Activated naive CD8-positive, alpha-beta T cell treated with anti-CD3 and anti-CD28 coated beads, Interleukin-2, amount 10 ng/mL, durations not matched to agents 7 days and 5 days (primary cell): ENCODE results near the gene HTRA3. TPM values are rescaled to one million over a fixed set of nuclear protein-coding genes. Genes with fewer than 3 reads are reported as not detected.

Experiments used
- ATAC-seq: fragments of 150-1000 bp; cut with Tn5 transposase; one replicate; pipeline ENCODE4 v1.10.0; 2021; ENCODE audit warnings: low read depth, moderate library complexity
- POLR2A ChIA-PET: fragments of 350-600 bp; sonication (Branson Sonifier 250); formaldehyde crosslinking; loops from one replicate; lab custom pipeline; 2021; ENCODE audit warnings: antibody characterized with exemption; lab: Charles Lee
- DNase-seq: peaks from one replicate; pipeline ENCODE4 v3.0.0; 2021
- H3K27ac Mint-ChIP-seq: one replicate; pipeline ENCODE4 v1.8.0; 2022; ENCODE audit warnings: mild to moderate bottlenecking, mixed read lengths
- H3K27me3 Mint-ChIP-seq: one replicate; pipeline ENCODE4 v1.8.0; 2022; ENCODE audit warnings: mild to moderate bottlenecking, moderate library complexity, mixed read lengths
- H3K36me3 Mint-ChIP-seq: one replicate; pipeline ENCODE4 v1.8.0; 2021; ENCODE audit warnings: mild to moderate bottlenecking, mixed read lengths
- H3K4me1 Mint-ChIP-seq: one replicate; pipeline ENCODE4 v1.8.0; 2021; ENCODE audit warnings: mixed read lengths
- H3K4me3 Mint-ChIP-seq: one replicate; pipeline ENCODE4 v1.8.0; 2022; ENCODE audit warnings: mild to moderate bottlenecking, moderate library complexity, mixed read lengths
- H3K9me3 Mint-ChIP-seq: one replicate; pipeline ENCODE4 v1.8.0; 2021; ENCODE audit warnings: mixed read lengths
- total RNA-seq, 2 experiments: library from RNA; stranded (reverse); gene quantifications; one replicate each; pipeline ENCODE4 v1.2.3, GENCODE V29; 2021

Gene HTRA3
- total RNA-seq, 2 experiments from 2014 or later, result not detected

DNA sequence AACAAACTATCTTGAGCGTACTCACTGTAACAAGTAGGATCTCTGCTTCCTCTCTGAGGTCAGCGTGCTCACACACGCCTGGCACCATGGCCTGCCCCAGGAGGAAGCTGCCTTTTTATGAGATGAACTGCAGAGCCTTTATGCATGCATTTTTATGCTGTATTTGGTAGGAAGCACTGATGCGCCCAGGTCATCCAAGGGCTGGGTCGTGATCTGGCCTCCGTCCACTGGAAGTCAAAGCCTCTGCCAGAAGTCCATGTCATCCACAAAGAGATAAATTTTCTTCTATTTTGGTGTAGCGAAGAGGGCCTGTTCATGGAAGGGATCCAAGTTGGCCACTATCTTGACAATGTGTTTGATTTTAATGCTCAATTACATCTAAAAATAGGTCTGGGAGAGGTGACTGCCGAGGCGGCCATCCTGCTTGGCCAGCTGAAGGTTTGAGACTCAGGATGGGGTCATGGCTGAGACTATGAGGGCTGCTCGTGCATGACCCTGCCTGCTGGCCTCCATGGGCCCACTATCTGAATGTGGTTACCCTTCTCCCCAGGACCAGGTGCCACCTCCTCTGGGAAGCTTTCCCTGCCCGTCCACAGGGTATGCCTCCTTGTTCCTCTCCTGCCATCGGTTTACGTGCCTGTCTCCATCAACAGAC is 50.3 kb downstream of the HTRA3 start:
- no peak overlapping the region for H3K4me3 Mint-ChIP-seq
- ATAC-seq (no peak), DNase-seq (no peak)
- H3K27me3 Mint-ChIP-seq, result no peaks in the 10 kb centered on the region
- H3K27ac Mint-ChIP-seq, result no peak overlapping the region
- no peaks in the 10 kb centered on the region for H3K9me3 Mint-ChIP-seq
- H3K36me3 Mint-ChIP-seq, result no peaks in the 10 kb centered on the region
- H3K4me1 Mint-ChIP-seq, result no peaks in the 10 kb centered on the region
- POLR2A ChIA-PET, result no interaction called here

DNA sequence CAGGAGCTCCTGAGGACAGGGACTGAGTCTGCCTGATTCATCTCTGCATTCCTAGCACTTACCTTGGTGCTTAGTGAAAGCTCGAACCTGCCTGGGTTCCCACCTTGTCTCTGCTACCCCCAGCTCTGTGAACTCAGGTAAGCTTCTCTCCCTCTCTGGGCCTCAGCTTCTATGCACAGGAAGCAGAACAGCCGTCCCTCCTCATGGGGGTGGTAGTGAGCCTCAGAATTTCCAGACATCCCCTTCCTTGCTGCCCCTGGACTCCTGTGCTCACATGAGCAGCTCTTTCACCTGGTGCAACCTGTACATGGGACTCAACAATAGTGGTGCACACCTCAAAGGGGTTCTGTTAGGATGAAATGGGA is 50.8 kb downstream of the HTRA3 start:
- H3K9me3 Mint-ChIP-seq, result no peaks in the 10 kb centered on the region
- POLR2A ChIA-PET, result no interaction called here
- no peak overlapping the region for H3K27ac Mint-ChIP-seq
- no peaks in the 10 kb centered on the region for H3K36me3 Mint-ChIP-seq
- no peaks in the 10 kb centered on the region for H3K27me3 Mint-ChIP-seq
- H3K4me1 Mint-ChIP-seq, result no peaks in the 10 kb centered on the region
- H3K4me3 Mint-ChIP-seq, result no peak overlapping the region
- ATAC-seq, result no peak
- no peak for DNase-seq

DNA sequence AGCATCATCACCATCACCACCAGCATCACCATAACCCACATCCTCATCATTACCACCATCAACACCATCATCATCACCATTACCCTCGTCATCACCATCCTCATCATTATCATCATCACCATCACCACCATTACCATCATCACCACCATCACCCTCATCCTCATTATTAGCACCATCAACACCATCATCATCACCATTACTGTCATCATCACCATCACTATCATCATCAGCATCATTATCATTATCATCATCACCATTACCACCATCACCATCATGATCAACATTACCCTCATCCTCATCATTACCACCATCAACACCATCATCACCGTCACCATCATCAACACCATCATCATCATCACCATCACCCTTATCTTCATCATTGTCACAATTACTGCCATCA is 51.7 kb downstream of the HTRA3 start:
- ATAC-seq, result no peak
- Mint-ChIP-seq H3K36me3 (no peaks in the 10 kb centered on the region), H3K27me3 (no peaks in the 10 kb centered on the region), H3K4me1 (no peaks in the 10 kb centered on the region), H3K4me3 (no peak overlapping the region), H3K27ac (no peak overlapping the region), H3K9me3 (no peaks in the 10 kb centered on the region)
- no peak for DNase-seq
- POLR2A ChIA-PET, result no interaction called here

DNA sequence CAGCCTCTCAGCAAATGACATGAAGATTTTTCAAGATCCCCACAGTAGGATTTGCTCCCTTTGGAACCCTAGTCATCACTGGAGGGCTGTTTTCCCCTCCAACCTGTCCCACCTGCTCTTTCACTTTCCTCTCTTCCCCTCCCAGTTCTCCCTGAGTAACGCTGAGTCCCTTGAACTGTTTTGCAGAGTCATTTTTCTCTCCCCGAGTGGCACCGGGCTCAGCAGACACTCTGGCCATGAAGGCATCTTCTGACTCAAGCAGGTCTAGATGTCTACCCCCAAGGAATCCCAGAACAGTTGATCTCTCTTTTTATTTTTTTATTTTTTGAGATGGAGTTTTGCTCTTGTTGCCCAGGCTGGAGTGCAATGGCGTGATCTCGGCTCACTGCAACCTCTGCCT is 52.2 kb downstream of the HTRA3 start:
- Mint-ChIP-seq H3K36me3 (no peaks in the 10 kb centered on the region), H3K9me3 (no peaks in the 10 kb centered on the region), H3K4me3 (no peak overlapping the region), H3K4me1 (no peaks in the 10 kb centered on the region), H3K27ac (no peak overlapping the region), H3K27me3 (no peaks in the 10 kb centered on the region)
- no peak for DNase-seq
- POLR2A ChIA-PET, result no interaction called here
- ATAC-seq, result no peak

DNA sequence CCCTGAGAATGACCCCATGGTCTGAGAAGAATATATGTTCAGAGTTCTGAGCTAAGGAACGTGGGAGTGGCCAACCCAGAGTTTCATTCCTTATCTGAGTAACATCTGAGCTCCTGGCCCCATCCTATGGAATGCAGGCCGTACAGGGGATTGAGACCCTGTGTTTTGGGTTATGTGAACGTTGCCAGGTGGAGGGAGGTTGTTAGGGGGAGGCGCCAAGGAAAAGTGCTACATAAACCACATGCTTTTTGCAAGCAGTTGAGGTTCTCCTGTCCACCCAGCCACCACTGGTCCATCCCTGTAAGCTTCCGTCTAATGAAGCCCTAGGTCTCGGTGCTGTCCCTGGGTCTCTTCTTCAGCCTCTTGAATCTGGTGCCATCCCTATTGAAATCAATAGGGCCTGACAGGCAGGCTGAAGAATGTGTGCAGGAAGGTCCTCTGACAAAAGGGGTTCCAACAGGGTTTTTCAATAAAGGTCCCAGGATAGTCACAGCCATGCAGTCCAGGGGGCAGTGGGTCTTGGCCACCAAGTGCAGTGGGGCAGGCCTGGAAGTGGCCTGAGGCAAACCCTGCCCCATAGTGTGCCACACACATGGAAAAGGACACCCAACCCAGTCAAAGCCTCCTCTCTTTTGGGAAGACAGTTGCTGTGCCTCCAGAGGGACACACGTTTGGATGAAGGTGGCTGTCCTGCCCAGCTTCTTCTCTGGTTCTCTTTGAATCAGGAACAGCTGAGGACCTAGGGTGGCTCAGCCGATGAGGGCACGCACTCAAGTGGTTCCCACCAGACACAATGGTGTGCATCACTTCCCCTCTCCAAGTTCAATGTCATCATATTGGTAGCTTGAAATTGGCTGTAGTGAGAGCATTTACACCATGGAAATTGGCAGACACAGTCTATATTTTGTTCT is 53.5 kb downstream of the HTRA3 start:
- H3K4me3 Mint-ChIP-seq, result no peak overlapping the region
- POLR2A ChIA-PET, result no interaction called here
- H3K27ac Mint-ChIP-seq, result no peak overlapping the region
- no peaks in the 10 kb centered on the region for H3K36me3 Mint-ChIP-seq
- no peaks in the 10 kb centered on the region for H3K4me1 Mint-ChIP-seq
- no peak for ATAC-seq
- no peak for DNase-seq
- H3K27me3 Mint-ChIP-seq, result no peaks in the 10 kb centered on the region
- H3K9me3 Mint-ChIP-seq, result no peaks in the 10 kb centered on the region

DNA sequence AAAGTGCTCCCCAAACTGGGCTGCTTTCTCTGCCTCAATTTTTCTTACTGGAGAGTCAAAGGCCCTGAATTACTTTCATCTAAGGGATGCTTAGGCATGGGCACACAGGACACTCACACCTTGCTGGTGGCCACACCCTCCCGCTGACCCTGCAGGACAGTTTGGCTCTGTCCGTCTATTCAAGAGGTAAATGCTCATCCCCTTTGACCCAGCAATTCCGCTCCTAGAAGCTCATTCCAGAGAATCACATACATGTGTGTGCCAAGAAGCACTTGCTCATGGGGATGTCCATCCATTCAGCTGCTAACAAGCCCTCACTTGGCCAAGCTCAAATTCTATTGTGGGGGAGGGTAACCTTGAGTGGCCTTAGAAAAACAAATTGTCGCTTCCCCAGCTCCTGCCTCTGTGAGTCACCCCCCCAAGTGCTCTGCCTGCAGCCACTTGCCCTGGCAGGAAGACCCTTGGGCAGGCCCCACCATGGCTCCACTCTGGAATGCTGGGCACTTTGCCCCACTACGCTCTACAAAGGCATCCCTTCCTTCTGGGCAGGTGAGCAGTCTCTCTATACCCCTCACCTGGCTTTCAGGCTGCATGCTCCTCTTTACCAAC is 54.5 kb downstream of the HTRA3 start:
- no peaks in the 10 kb centered on the region for H3K4me1 Mint-ChIP-seq
- POLR2A ChIA-PET, result no interaction called here
- H3K4me3 Mint-ChIP-seq, result no peak overlapping the region
- ATAC-seq, result no peak
- H3K36me3 Mint-ChIP-seq, result no peaks in the 10 kb centered on the region
- H3K27me3 Mint-ChIP-seq, result no peaks in the 10 kb centered on the region
- DNase-seq, result no peak
- no peaks in the 10 kb centered on the region for H3K9me3 Mint-ChIP-seq
- no peak overlapping the region for H3K27ac Mint-ChIP-seq

DNA sequence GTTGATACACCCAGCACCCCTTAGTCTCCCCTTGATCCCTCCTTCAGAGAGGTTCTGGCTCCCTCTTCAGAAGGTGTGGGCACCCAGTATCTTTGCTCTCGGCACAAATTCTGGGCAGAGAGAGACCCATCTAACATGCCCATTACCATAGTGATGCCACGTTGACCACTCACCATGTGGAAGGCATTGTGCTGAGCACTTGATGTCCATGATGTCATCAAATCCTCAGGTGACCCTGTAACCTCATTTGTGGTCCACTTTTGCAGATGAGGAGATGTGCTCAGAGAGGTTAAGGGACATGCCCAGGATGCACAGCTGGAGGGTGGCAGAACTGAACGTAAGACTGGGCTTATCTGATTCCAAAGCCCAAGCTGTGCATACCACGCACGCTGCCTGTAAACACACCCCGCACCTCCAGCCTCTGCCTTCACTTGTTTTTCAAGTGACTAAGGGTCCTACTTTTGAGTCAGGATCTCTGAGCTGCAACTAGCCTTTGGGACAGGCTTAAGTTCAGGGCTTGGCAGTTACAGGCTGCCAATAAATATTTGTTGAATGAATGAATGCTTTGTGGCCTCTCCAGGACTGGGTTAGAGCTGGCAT is 55.2 kb downstream of the HTRA3 start:
- DNase-seq, result peak; percentile 13
- H3K36me3 Mint-ChIP-seq, result no peaks in the 10 kb centered on the region
- no peak overlapping the region for H3K27ac Mint-ChIP-seq

DNA sequence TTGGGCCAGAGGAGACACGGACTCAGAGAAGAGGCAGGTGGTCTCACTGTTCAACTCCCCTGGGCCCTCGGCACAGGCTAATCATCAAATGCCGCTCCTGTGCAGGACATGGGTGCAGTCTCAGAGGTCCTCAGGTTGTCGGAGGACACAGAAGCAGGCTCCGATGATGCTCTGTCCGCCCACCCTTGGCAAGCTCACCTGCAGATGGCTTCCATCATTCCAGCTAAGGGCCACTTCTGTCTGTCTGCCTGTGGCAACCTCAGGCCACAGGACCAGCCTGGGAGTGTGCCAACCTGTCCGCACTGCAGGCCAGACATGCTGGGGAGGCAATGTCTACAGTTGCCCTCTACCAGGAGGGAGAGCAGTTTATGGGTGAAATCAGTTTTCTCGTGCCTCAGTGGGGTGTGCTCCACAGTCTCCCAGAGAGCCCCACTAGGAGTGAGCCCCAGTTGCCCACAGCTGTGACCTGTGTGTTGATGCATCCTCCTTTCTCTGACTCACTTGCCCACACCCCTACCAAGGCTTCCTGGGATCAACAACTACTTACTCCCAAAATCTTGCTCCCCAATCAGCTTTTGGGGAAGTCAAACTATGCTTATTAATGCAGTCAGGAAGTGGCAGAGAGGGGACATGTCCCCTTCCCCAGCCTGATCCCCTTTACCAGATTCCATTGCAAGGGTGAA is 55.9 kb downstream of the HTRA3 start:
- H3K27ac Mint-ChIP-seq, result no peak overlapping the region
- POLR2A ChIA-PET, result no interaction called here
- H3K9me3 Mint-ChIP-seq, result no peaks in the 10 kb centered on the region
- no peaks in the 10 kb centered on the region for H3K36me3 Mint-ChIP-seq
- DNase-seq, result peak; percentile 3
- no peak for ATAC-seq
- no peaks in the 10 kb centered on the region for H3K27me3 Mint-ChIP-seq
- no peaks in the 10 kb centered on the region for H3K4me1 Mint-ChIP-seq
- no peak overlapping the region for H3K4me3 Mint-ChIP-seq

More for the DNA sequence above, 55.2 kb downstream of the HTRA3 start:
- no peaks in the 10 kb centered on the region for H3K27me3 Mint-ChIP-seq
- no peaks in the 10 kb centered on the region for H3K4me1 Mint-ChIP-seq
- ATAC-seq, result no peak
- POLR2A ChIA-PET, result no interaction called here
- H3K4me3 Mint-ChIP-seq, result no peak overlapping the region
- no peaks in the 10 kb centered on the region for H3K9me3 Mint-ChIP-seq

DNA sequence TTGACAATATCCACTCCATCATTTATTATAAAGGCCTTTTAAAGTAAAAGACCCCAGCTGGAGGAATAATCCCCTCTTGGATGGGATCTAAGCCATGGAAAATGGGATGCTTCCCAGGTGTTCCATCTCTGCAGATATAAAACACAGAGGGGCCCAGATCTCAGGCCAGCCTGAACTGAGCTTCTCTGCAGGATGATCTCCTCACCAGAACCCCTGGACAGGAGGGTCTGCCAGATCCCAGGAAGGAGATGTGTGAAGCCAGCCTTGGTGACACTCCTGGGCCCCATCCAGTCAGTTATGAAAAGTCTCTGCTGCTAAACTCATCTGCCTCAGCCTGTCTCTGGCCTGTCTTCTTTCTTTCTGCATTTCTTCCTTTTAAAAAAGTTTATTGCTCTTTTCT is 56.7 kb downstream of the HTRA3 start:
- no peak overlapping the region for H3K27ac Mint-ChIP-seq
- H3K27me3 Mint-ChIP-seq, result no peaks in the 10 kb centered on the region
- H3K4me3 Mint-ChIP-seq, result no peak overlapping the region
- H3K36me3 Mint-ChIP-seq, result no peaks in the 10 kb centered on the region
- no peaks in the 10 kb centered on the region for H3K9me3 Mint-ChIP-seq
- POLR2A ChIA-PET, result no interaction called here
- no peaks in the 10 kb centered on the region for H3K4me1 Mint-ChIP-seq
- DNase-seq (no peak), ATAC-seq (no peak)

DNA sequence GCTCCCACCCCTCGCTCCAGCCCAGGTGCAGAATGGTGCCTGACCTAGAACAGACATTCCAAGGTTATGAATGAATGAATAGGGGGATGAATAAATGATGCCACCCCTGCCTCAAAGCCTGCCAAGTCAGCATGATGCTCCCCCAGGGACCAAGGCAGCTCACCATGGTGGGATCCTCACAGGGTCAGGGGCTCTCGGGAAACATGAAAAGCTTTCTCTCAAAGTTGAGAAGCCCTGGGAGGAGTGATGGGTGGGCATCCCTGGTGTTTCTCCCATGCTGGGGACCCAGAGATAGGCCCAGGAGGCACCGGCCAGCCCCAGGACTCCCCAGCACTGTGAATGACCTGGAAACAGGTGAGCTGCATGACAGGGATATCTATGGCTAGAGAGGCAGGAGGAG is 58.9 kb downstream of the HTRA3 start:
- Mint-ChIP-seq H3K36me3 (no peaks in the 10 kb centered on the region), H3K27ac (no peak overlapping the region), H3K4me3 (no peak overlapping the region), H3K27me3 (no peaks in the 10 kb centered on the region), H3K4me1 (no peaks in the 10 kb centered on the region), H3K9me3 (peaks cover 3% of the 10 kb centered on the region)
- DNase-seq (no peak), ATAC-seq (no peak)
- POLR2A ChIA-PET, result no interaction called here

DNA sequence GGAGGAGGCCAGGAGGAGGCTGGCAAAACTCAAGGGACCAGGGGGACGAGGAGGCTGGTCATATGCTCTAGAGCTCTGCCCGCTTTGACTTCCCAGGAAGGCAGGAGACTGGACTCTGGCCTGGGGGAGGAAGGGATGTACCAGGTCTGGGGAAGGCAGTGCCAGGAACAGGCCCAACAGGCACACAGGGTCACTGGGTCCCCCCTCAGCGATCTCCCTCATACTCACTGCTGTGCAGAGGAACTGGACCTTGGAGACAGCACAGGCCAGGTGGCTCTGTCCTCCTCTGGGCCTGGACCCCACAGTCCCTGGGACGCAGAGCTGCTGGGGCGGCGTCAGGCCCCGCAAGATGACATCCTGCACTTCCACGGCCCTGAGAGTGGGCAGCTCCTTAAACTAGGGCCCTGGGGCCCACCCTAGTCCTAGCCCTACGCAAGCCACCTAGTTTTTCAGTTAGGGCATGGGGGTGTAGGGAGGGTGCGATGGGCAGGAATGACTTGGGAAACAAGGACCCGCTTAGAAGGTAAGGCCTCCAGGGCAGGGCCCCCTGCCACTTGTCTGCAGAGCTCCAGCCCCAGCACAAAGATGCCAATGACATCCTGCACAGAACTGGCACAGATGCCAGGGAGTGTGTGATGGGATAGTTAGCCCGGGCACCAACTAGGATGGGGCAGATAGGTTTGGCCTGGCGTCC is 59.5 kb downstream of the HTRA3 start:
- H3K9me3 Mint-ChIP-seq, result peaks cover 3% of the 10 kb centered on the region
- no peaks in the 10 kb centered on the region for H3K36me3 Mint-ChIP-seq
- no peak overlapping the region for H3K4me3 Mint-ChIP-seq
- no peaks in the 10 kb centered on the region for H3K27me3 Mint-ChIP-seq
- ATAC-seq, result no peak
- H3K4me1 Mint-ChIP-seq, result no peaks in the 10 kb centered on the region
- POLR2A ChIA-PET, result no interaction called here
- peak; percentile 19 for DNase-seq
- no peak overlapping the region for H3K27ac Mint-ChIP-seq

DNA sequence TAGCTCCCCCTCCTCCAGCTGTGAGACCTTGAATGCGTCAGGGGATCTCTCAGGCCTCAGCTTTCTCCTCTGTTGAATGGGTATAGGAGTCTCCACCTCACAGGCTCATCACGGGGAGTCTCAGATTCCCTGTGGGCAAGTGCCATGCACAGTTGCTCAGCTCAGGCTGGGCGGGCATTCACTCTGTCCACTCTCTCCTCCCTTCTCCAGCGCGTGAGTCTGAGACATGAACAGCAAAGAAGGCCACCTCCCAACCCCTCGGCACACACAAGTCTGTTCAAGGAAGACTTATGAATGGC is 60.0 kb downstream of the HTRA3 start:
- H3K27me3 Mint-ChIP-seq, result no peaks in the 10 kb centered on the region
- ATAC-seq (no peak), DNase-seq (peak; percentile 13)
- POLR2A ChIA-PET, result no interaction called here
- no peak overlapping the region for H3K27ac Mint-ChIP-seq
- H3K36me3 Mint-ChIP-seq, result no peaks in the 10 kb centered on the region
- H3K9me3 Mint-ChIP-seq, result peaks cover 3% of the 10 kb centered on the region
- H3K4me1 Mint-ChIP-seq, result no peaks in the 10 kb centered on the region
- H3K4me3 Mint-ChIP-seq, result no peak overlapping the region
